MCF 10A (cell line): ENCODE results near the gene MSLN. TPM values are rescaled to one million over a fixed set of nuclear protein-coding genes. Genes with fewer than 3 reads are reported as not detected.

ENCODE experiments used
- BruUV-seq: library from RNA; stranded (reverse); fragments of 400-500 nt; replicated peaks from 2 replicates; lab custom pipeline; 2021; lab: Mats Ljungman, UMichigan
- CTCF ChIA-PET: fragments of 300-600 bp; sonication (Branson Sonifier 250); formaldehyde crosslinking; extraction: SDS; loops from one replicate; lab custom pipeline; 2021; ENCODE audit warnings: antibody characterized with exemption, inconsistent platforms; lab: Yijun Ruan, JAX
- POLR2A ChIA-PET: fragments of 300-600, 350-650 bp; sonication (Branson Sonifier 250); formaldehyde crosslinking; extraction: SDS; loops from one replicate; lab custom pipeline; 2020; ENCODE audit warnings: antibody characterized with exemption, inconsistent platforms; lab: Yijun Ruan, JAX
- DNase-seq: peaks from one replicate; pipeline ENCODE4 v3.0.0-alpha.2; 2018; ENCODE audit not compliant: unreplicated experiment
- H3K27ac Mint-ChIP-seq: one replicate; pipeline ENCODE4 v1.8.0; 2022; ENCODE audit warnings: mild to moderate bottlenecking, low read depth, mixed read lengths; ENCODE audit not compliant: unreplicated experiment
- H3K27me3 Mint-ChIP-seq: one replicate; pipeline ENCODE4 v1.8.0; 2022; ENCODE audit warnings: mixed read lengths; ENCODE audit not compliant: insufficient read depth, unreplicated experiment
- H3K36me3 Mint-ChIP-seq: one replicate; pipeline ENCODE4 v1.8.0; 2022; ENCODE audit warnings: mild to moderate bottlenecking, moderate library complexity, mixed read lengths; ENCODE audit not compliant: insufficient read depth, unreplicated experiment
- H3K4me1 Mint-ChIP-seq: one replicate; pipeline ENCODE4 v1.8.0; 2022; ENCODE audit warnings: mixed read lengths; ENCODE audit not compliant: insufficient read depth, unreplicated experiment
- H3K4me3 Mint-ChIP-seq: one replicate; pipeline ENCODE4 v1.8.0; 2022; ENCODE audit warnings: mild to moderate bottlenecking, moderate library complexity, mixed read lengths; ENCODE audit not compliant: unreplicated experiment
- H3K9me3 Mint-ChIP-seq: one replicate; pipeline ENCODE4 v1.8.0; 2022; ENCODE audit warnings: mixed read lengths; ENCODE audit not compliant: unreplicated experiment
- intact Hi-C: fragments of 100-400 bp; cut with micrococcal nuclease; formaldehyde crosslinking; loops from 2 replicates; pipeline ENCODE4 v1.14.1; 2022
- total RNA-seq: library from RNA; stranded (reverse); gene quantifications from 2 replicates; pipeline ENCODE4 v1.2.3, GENCODE V29; 2022
- TF ChIP-seq, protein P1 (sequence below): fragments of 200-600 bp; IDR thresholded peaks from one replicate; pipeline ENCODE4 v1.8.0; 2022; ENCODE audit warnings: antibody characterized with exemption, mild to moderate bottlenecking; ENCODE audit not compliant: unreplicated experiment

The MSLN gene
- total RNA-seq, 1 experiment from 2014 or later: 25.2 TPM

DNA sequence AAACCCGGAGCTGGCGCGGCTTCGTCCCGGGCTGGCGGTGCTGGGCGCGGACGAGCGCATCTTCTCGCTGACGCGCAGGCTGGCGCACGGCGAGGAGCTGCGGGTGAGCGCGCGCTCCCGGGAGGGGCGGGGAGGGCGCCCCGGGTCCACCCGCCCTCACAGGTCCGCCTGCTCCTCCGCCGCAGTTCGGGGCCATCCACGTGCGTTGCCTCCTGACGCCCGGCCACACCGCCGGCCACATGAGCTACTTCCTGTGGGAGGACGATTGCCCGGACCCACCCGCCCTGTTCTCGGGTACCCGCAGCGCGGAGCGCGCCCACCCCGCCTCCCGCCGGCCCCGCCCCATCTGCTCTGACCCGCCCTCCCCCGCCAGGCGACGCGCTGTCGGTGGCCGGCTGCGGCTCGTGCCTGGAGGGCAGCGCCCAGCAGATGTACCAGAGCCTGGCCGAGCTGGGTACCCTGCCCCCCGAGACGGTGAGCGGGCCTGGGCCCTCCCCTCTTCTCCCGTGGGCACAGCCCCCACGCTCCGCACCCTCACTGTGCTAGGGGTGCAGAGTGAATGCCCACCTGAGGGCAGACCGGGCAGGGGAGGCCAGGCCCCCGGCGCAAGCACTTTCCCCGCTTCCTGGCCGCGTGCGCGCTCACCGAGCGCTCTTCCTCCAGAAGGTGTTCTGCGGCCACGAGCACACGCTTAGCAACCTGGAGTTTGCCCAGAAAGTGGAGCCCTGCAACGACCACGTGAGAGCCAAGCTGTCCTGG, 32.2 kb upstream of the MSLN start:
- peaks cover 37% of the 10 kb centered on the region for H3K36me3 Mint-ChIP-seq
- TF ChIP-seq, protein P1, sequence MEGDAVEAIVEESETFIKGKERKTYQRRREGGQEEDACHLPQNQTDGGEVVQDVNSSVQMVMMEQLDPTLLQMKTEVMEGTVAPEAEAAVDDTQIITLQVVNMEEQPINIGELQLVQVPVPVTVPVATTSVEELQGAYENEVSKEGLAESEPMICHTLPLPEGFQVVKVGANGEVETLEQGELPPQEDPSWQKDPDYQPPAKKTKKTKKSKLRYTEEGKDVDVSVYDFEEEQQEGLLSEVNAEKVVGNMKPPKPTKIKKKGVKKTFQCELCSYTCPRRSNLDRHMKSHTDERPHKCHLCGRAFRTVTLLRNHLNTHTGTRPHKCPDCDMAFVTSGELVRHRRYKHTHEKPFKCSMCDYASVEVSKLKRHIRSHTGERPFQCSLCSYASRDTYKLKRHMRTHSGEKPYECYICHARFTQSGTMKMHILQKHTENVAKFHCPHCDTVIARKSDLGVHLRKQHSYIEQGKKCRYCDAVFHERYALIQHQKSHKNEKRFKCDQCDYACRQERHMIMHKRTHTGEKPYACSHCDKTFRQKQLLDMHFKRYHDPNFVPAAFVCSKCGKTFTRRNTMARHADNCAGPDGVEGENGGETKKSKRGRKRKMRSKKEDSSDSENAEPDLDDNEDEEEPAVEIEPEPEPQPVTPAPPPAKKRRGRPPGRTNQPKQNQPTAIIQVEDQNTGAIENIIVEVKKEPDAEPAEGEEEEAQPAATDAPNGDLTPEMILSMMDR: no peak
- ChIA-PET POLR2A (interaction anchor here (0.6 to 9.6 kb wide), 15 partner anchors 9 to 59 kb away, joined by 3 to 124 read pairs (median 6); partner anchors contain the start of genes CIAO3, METRN, MSLN and RPUSD1), CTCF (interaction anchor here (0.9 kb wide), 1 partner anchor 56 kb away, joined by 5 read pairs; no protein-coding TSS in a partner anchor)
- H3K4me3 Mint-ChIP-seq: peak overlapping the region; percentile 65
- intact Hi-C loops: loop anchor here (5.0 kb wide), 1 partner anchor 59 kb away; the partner anchor contains the start of genes CHTF18 and RPUSD1
- DNase-seq: peak; percentile 82
- H3K27me3 Mint-ChIP-seq: no peaks in the 10 kb centered on the region
- no peak overlapping the region for H3K27ac Mint-ChIP-seq
- no TSS peak for BruUV-seq
- no peaks in the 10 kb centered on the region for H3K4me1 Mint-ChIP-seq
- no peaks in the 10 kb centered on the region for H3K9me3 Mint-ChIP-seq

- Mint-ChIP-seq H3K4me3 (peak overlapping the region; percentile 65), H3K9me3 (no peaks in the 10 kb centered on the region), H3K4me1 (no peaks in the 10 kb centered on the region), H3K36me3 (peaks cover 34% of the 10 kb centered on the region), H3K27ac (no peak overlapping the region), H3K27me3 (no peaks in the 10 kb centered on the region)
- intact Hi-C loops: loop anchor here (5.0 kb wide), 1 partner anchor 58 kb away; the partner anchor contains the start of genes CHTF18 and RPUSD1
- TF ChIP-seq, protein P1: no peak
- POLR2A ChIA-PET: interaction anchor here (1.0 to 9.6 kb wide), 10 partner anchors 8 to 58 kb away, joined by 3 to 124 read pairs (median 8); partner anchors contain the start of genes ANTKMT, CIAO3, METRN and MSLN
- CTCF ChIA-PET: interaction anchor here (0.6 to 1.1 kb wide), 4 partner anchors 9 to 195 kb away, joined by 3 to 4 read pairs (median 4); no protein-coding TSS in a partner anchor
- BruUV-seq: TSS peak; percentile 26
- no peak for DNase-seq
Observed at GRCh38 chr16:728890-729744, 31.4 kb upstream of the MSLN start.

- CTCF ChIA-PET: interaction anchor here (0.5 to 1.4 kb wide), 7 partner anchors 10 to 306 kb away, joined by 3 to 6 read pairs (median 4); no protein-coding TSS in a partner anchor
- no peak overlapping the region for H3K4me3 Mint-ChIP-seq
- POLR2A ChIA-PET: interaction anchor here (1.1 to 3.5 kb wide), 5 partner anchors 9 to 46 kb away, joined by 3 to 23 read pairs (median 4); partner anchors contain the start of genes ANTKMT, CIAO3, JMJD8 and METRN
Observed at GRCh38 chr16:729768-730665, 30.5 kb upstream of the MSLN start.

More at GRCh38 chr16:729768-730665, 30.5 kb upstream of the MSLN start:
- Mint-ChIP-seq H3K9me3 (no peaks in the 10 kb centered on the region), H3K27me3 (no peaks in the 10 kb centered on the region), H3K27ac (no peak overlapping the region), H3K36me3 (peaks cover 41% of the 10 kb centered on the region), H3K4me1 (no peaks in the 10 kb centered on the region)
- intact Hi-C loops: loop anchor here (5.0 kb wide), 1 partner anchor 57 kb away; the partner anchor contains the start of genes CHTF18 and RPUSD1
- TF ChIP-seq, protein P1: no peak
- BruUV-seq: TSS peak; percentile 15
- no peak for DNase-seq
